Fibroblast of peridontal ligament (primary cell): ENCODE measurements around the gene SARM1.

Experiments used
- DNase-seq: peaks from one replicate; pipeline ENCODE4 v3.0.0-alpha.2; 2010; ENCODE audit errors: extremely low read depth

SARM1 gene

GRCh38 chr17:28368915-28369683 lies 2.4 kb upstream of the SARM1 start:
- no peak for DNase-seq

- no peak for DNase-seq
Observed at GRCh38 chr17:28369684-28370034, 1.8 kb upstream of the SARM1 start.

GRCh38 chr17:28370035-28370743 lies 1.3 kb upstream of the SARM1 start, which contains the start of gene VTN:
TSS of gene VTN (minus strand) at chr17:28370307. CDS start at chr17:28370203, 104 bp downstream.
- DNase-seq: peak; percentile 23

GRCh38 chr17:28370744-28371103 lies 770 bp upstream of the SARM1 start:
- no peak for DNase-seq

- DNase-seq: peak; percentile 20
Observed at GRCh38 chr17:28372203-28372944, 880 bp downstream of the SARM1 start.

GRCh38 chr17:28372945-28373274 lies 1.4 kb downstream of the SARM1 start:
- DNase-seq: no peak

GRCh38 chr17:28379814-28380801 lies 8.6 kb downstream of the SARM1 start:
- peak; percentile 32 for DNase-seq

- DNase-seq: no peak
Observed at GRCh38 chr17:28381141-28381825, 9.8 kb downstream of the SARM1 start.

GRCh38 chr17:28384281-28385036 lies 13.0 kb downstream of the SARM1 start:
- no peak for DNase-seq

GRCh38 chr17:28385037-28385400 lies 13.5 kb downstream of the SARM1 start:
- DNase-seq: no peak

- DNase-seq: no peak
Observed at GRCh38 chr17:28385406-28385805, 13.9 kb downstream of the SARM1 start.

- DNase-seq: no peak
Observed at GRCh38 chr17:28386391-28386790, 14.9 kb downstream of the SARM1 start.

- DNase-seq: no peak
Observed at GRCh38 chr17:28388106-28388505, 16.6 kb downstream of the SARM1 start.

- no peak for DNase-seq
Observed at GRCh38 chr17:28390141-28390540, 18.6 kb downstream of the SARM1 start.

GRCh38 chr17:28390563-28390962 lies 19.1 kb downstream of the SARM1 start:
- DNase-seq: no peak

- DNase-seq: no peak
Observed at GRCh38 chr17:28390984-28391383, 19.5 kb downstream of the SARM1 start.

GRCh38 chr17:28391401-28391800 lies 19.9 kb downstream of the SARM1 start:
- no peak for DNase-seq

- DNase-seq: no peak
Observed at GRCh38 chr17:28392491-28392890, 21.0 kb downstream of the SARM1 start.

GRCh38 chr17:28394337-28395116 lies 23.0 kb downstream of the SARM1 start:
- DNase-seq: peak; percentile 77
